ENCODE data around the gene FGL2.
"Not testable (repeated sequence)": the region's sequence is repeated elsewhere in the genome, so short reads cannot be mapped to it uniquely, and the experiment has no call there.

Gene FGL2

GRCh38 chr7:77217474-77218185 is 18.0 kb upstream of the FGL2 start:
- DNase-seq (ENCODE audit: low read depth in 2 of 3, low spot score in 1 of 3), result no peak

GRCh38 chr7:77216181-77216845 is 16.7 kb upstream of the FGL2 start:
- no peak for DNase-seq (ENCODE audit: low read depth in 2 of 3, low spot score in 1 of 3)

- DNase-seq (ENCODE audit: low read depth in 2 of 3, low spot score in 1 of 3), result no peak
Observed at GRCh38 chr7:77209479-77210139, 10.0 kb upstream of the FGL2 start.

GRCh38 chr7:77208416-77208815 is 8.8 kb upstream of the FGL2 start:
- DNase-seq (ENCODE audit: low read depth in 2 of 3, low spot score in 1 of 3), result no peak

- DNase-seq (ENCODE audit: low read depth in 2 of 3, low spot score in 1 of 3), result no peak
Observed at GRCh38 chr7:77205706-77206105, 6.1 kb upstream of the FGL2 start.

- no peak for DNase-seq (ENCODE audit: low read depth in 2 of 3, low spot score in 1 of 3)
Observed at GRCh38 chr7:77202481-77202976, 2.9 kb upstream of the FGL2 start.

- no peak for DNase-seq (ENCODE audit: low read depth in 2 of 3, low spot score in 1 of 3)
Observed at GRCh38 chr7:77200542-77200941, 923 bp upstream of the FGL2 start.

- no peak for DNase-seq (ENCODE audit: low read depth in 2 of 3, low spot score in 1 of 3)
Observed at GRCh38 chr7:77197141-77197540, 2.5 kb downstream of the FGL2 start.

- DNase-seq (ENCODE audit: low read depth in 2 of 3, low spot score in 1 of 3), result no peak
Observed at GRCh38 chr7:77188731-77189437, 10.7 kb downstream of the FGL2 start.

- DNase-seq (ENCODE audit: low read depth in 2 of 3, low spot score in 1 of 3), result no peak
Observed at GRCh38 chr7:77185866-77186265, 13.8 kb downstream of the FGL2 start.

GRCh38 chr7:77184990-77185389 is 14.6 kb downstream of the FGL2 start:
- no peak for DNase-seq (ENCODE audit: low read depth in 2 of 3, low spot score in 1 of 3)

- DNase-seq (ENCODE audit: low read depth in 2 of 3, low spot score in 1 of 3), result no peak
Observed at GRCh38 chr7:77184463-77184862, 15.2 kb downstream of the FGL2 start.

GRCh38 chr7:77182261-77182660 is 17.4 kb downstream of the FGL2 start:
- DNase-seq (ENCODE audit: low read depth in 2 of 3, low spot score in 1 of 3), result no peak

- no peak for DNase-seq (ENCODE audit: low read depth in 2 of 3, low spot score in 1 of 3)
Observed at GRCh38 chr7:77181734-77182133, 17.9 kb downstream of the FGL2 start.

- DNase-seq (ENCODE audit: low read depth in 2 of 3, low spot score in 1 of 3), result no peak
Observed at GRCh38 chr7:77181015-77181595, 18.5 kb downstream of the FGL2 start.

GRCh38 chr7:77178024-77178423 is 21.6 kb downstream of the FGL2 start:
- not testable (repeated sequence) for DNase-seq (ENCODE audit: low read depth in 2 of 3, low spot score in 1 of 3)

GRCh38 chr7:77177321-77177904 is 22.2 kb downstream of the FGL2 start:
- not testable (repeated sequence) for DNase-seq (ENCODE audit: low read depth in 2 of 3, low spot score in 1 of 3)

- not testable (repeated sequence) for DNase-seq (ENCODE audit: low read depth in 2 of 3, low spot score in 1 of 3)
Observed at GRCh38 chr7:77175274-77175800, 24.3 kb downstream of the FGL2 start.

- not testable (repeated sequence) for DNase-seq (ENCODE audit: low read depth in 2 of 3, low spot score in 1 of 3)
Observed at GRCh38 chr7:77174418-77174817, 25.2 kb downstream of the FGL2 start.

GRCh38 chr7:77172437-77173172 is 27.0 kb downstream of the FGL2 start:
- not testable (repeated sequence) for DNase-seq (ENCODE audit: low read depth in 2 of 3, low spot score in 1 of 3)

Data from stimulated activated CD4-positive, alpha-beta T cell treated with anti-CD3 and anti-CD28 coated beads, Interleukin-12 subunit alpha, Interleukin-12 subunit beta, amount 100 ng/mL, for 48 hours (primary cell).